HEK293 (cell line): Measurements from ENCODE around the gene UTP4.

ENCODE experiments used
- CTCF ChIA-PET: fragments of 350-600 bp; formaldehyde crosslinking; extraction: SDS; loops from one replicate; lab custom pipeline; 2021; ENCODE audit warnings: antibody characterized with exemption; lab: Yijun Ruan, JAX
- POLR2A ChIA-PET: fragments of 300-600 bp; formaldehyde crosslinking; extraction: SDS; loops from one replicate; lab custom pipeline; 2020; ENCODE audit warnings: antibody characterized with exemption, inconsistent platforms; lab: Yijun Ruan, JAX
- H3K27ac ChIP-seq: fragments of 200-500 bp; sonication (Bioruptor generic); 2 replicates; pipeline ENCODE4 v1.5.1; 2014; ENCODE audit warnings: low read depth, low read length, control low read depth, inconsistent platforms; ENCODE audit errors: extremely low read depth
- H3K36me3 ChIP-seq, 2 experiments: fragments of 200-500 bp in 1 of 2; sonication (Bioruptor generic) in 1 of 2; 1 replicate in 1 of 2; 2 replicates in 1 of 2; pipeline ENCODE4 v1.5.1; 2014 to 2017; ENCODE audit warnings: inconsistent platforms in 2 of 2, low read length in 2 of 2; ENCODE audit not compliant: control insufficient read depth in 2 of 2, insufficient read depth in 1 of 2
- H3K4me1 ChIP-seq: fragments of 200-500 bp; sonication (Bioruptor generic); 2 replicates; pipeline ENCODE4 v1.5.1; 2014; ENCODE audit warnings: mild to moderate bottlenecking, low read length, inconsistent platforms; ENCODE audit not compliant: control insufficient read depth, insufficient read depth
- H3K4me3 ChIP-seq: 2 replicates; pipeline ENCODE4 v1.5.1; 2011; ENCODE audit warnings: low read depth, mild to moderate bottlenecking, control low read depth, low read length, moderate library complexity
- H3K9me3 ChIP-seq: fragments of 200-500 bp; sonication (Bioruptor generic); 2 replicates; pipeline ENCODE4 v1.5.1; 2014; ENCODE audit warnings: low read depth, low read length, inconsistent platforms; ENCODE audit not compliant: control insufficient read depth, insufficient read depth
- BCL6B ChIP-seq: fragments of 450-650 bp; formaldehyde crosslinking; IDR thresholded peaks from 2 replicates; pipeline ENCODE4 v1.5.1; 2017; ENCODE audit warnings: missing biosample characterization, missing genetic modification characterization
- FEZF1 ChIP-seq: fragments of 450-650 bp; formaldehyde crosslinking; IDR thresholded peaks from 2 replicates; pipeline ENCODE4 v1.5.1; 2016; ENCODE audit warnings: missing biosample characterization, missing genetic modification characterization
- PRDM1 ChIP-seq: fragments of 450-650 bp; formaldehyde crosslinking; IDR thresholded peaks from 2 replicates; pipeline ENCODE4; 2016; ENCODE audit warnings: missing biosample characterization, missing genetic modification characterization
- PRDM10 ChIP-seq: fragments of 450-650 bp; formaldehyde crosslinking; IDR thresholded peaks from 2 replicates; pipeline ENCODE4 v1.5.1; 2016; ENCODE audit warnings: missing biosample characterization, missing genetic modification characterization
- SP7 ChIP-seq: fragments of 450-650 bp; formaldehyde crosslinking; IDR thresholded peaks from 2 replicates; pipeline ENCODE4 v1.5.1; 2016; ENCODE audit warnings: missing biosample characterization, missing genetic modification characterization
- ZBTB44 ChIP-seq: fragments of 450-650 bp; IDR thresholded peaks from 2 replicates; pipeline ENCODE4 v1.5.1; 2018; ENCODE audit warnings: missing biosample characterization, mild to moderate bottlenecking, missing genetic modification characterization
- ZNF121 ChIP-seq: fragments of 450-650 bp; formaldehyde crosslinking; IDR thresholded peaks from 2 replicates; pipeline ENCODE4 v1.5.1; 2016; ENCODE audit warnings: missing biosample characterization, missing genetic modification characterization
- ZNF513 ChIP-seq: fragments of 450-650 bp; IDR thresholded peaks from 2 replicates; pipeline ENCODE4 v1.5.1; 2018; ENCODE audit warnings: missing biosample characterization, missing genetic modification characterization
- ZNF544 ChIP-seq: fragments of 450-650 bp; formaldehyde crosslinking; IDR thresholded peaks from 2 replicates; pipeline ENCODE4 v1.5.0; 2017; ENCODE audit warnings: missing biosample characterization, missing genetic modification characterization
- ZNF561 ChIP-seq: fragments of 450-650 bp; IDR thresholded peaks from 2 replicates; pipeline ENCODE4 v1.5.1; 2018; ENCODE audit warnings: missing biosample characterization, missing genetic modification characterization, borderline replicate concordance
- ZNF660 ChIP-seq: fragments of 450-650 bp; IDR thresholded peaks from 2 replicates; pipeline ENCODE4 v1.5.1; 2018; ENCODE audit warnings: missing biosample characterization, mild to moderate bottlenecking, missing genetic modification characterization
- ZNF664 ChIP-seq: fragments of 450-650 bp; formaldehyde crosslinking; IDR thresholded peaks from 2 replicates; pipeline ENCODE4 v1.5.1; 2016; ENCODE audit warnings: missing biosample characterization, missing genetic modification characterization
- ZNF704 ChIP-seq: fragments of 450-650 bp; formaldehyde crosslinking; IDR thresholded peaks from 2 replicates; pipeline ENCODE4 v1.5.1; 2016; ENCODE audit warnings: missing biosample characterization, missing genetic modification characterization
- ZNF768 ChIP-seq: fragments of 450-650 bp; formaldehyde crosslinking; IDR thresholded peaks from 2 replicates; pipeline ENCODE4 v1.5.1; 2018; ENCODE audit warnings: missing biosample characterization, mild to moderate bottlenecking, missing genetic modification characterization
- ZSCAN30 ChIP-seq: fragments of 450-650 bp; IDR thresholded peaks from 2 replicates; pipeline ENCODE4 v1.5.1; 2018; ENCODE audit warnings: missing biosample characterization, mild to moderate bottlenecking, missing genetic modification characterization, moderate library complexity
- ZXDB ChIP-seq: fragments of 450-650 bp; formaldehyde crosslinking; IDR thresholded peaks from 2 replicates; pipeline ENCODE4 v1.5.1; 2016; ENCODE audit warnings: missing biosample characterization, missing genetic modification characterization

UTP4 gene

GRCh38 chr16:69171325-69172084 lies 39.1 kb downstream of the UTP4 start:
- no peaks in the 10 kb centered on the region for H3K9me3 ChIP-seq
- H3K36me3 ChIP-seq, result peaks cover 11 to 33% of the 10 kb centered on the region in 2 experiments
- peaks cover 10% of the 10 kb centered on the region; the same call in 1 of the 2 replicates for H3K4me1 ChIP-seq
- no peak overlapping the region for H3K27ac ChIP-seq
- TF ChIP-seq ZNF544 (no peak), PRDM1 (tag by site-specific recombination) (peak; percentile 86)
- ChIA-PET CTCF (no interaction called here), POLR2A (no interaction called here)
- H3K4me3 ChIP-seq, result no peak overlapping the region

- H3K4me3 ChIP-seq, result no peak overlapping the region
- H3K9me3 ChIP-seq, result no peaks in the 10 kb centered on the region
- peaks cover 11% of the 10 kb centered on the region for H3K4me1 ChIP-seq
- POLR2A ChIA-PET, result interaction anchor here (0.6 to 0.7 kb wide), 2 partner anchors 9 to 14 kb away, joined by 3 to 5 read pairs; no protein-coding TSS in a partner anchor
- TF ChIP-seq ZNF121 (peak; percentile 67; the same call in 1 of the 2 replicates), ZNF664 (tag by site-specific recombination) (peak; percentile 70; the same call in 1 of the 2 replicates), ZNF660 (tag by site-specific recombination) (no peak)
- TF ChIP-seq, all 188 proteins: peak for 2
- Histone ChIP-seq H3K27ac (no peak overlapping the region), H3K36me3 (no peaks in the 10 kb centered on the region; a peak in 1 of 3 replicates)
- CTCF ChIA-PET, result interaction anchor here (0.5 to 0.9 kb wide), 3 partner anchors 28 to 136 kb away, joined by 3 to 4 read pairs (median 3); no protein-coding TSS in a partner anchor
Measured at GRCh38 chr16:69176033-69176800, 43.8 kb downstream of the UTP4 start.

GRCh38 chr16:69179328-69180010 lies 47.0 kb downstream of the UTP4 start:
- Histone ChIP-seq H3K27ac (peak overlapping the region; percentile 27; the same call in 1 of the 2 replicates), H3K4me1 (peaks cover 14% of the 10 kb centered on the region), H3K4me3 (no peak overlapping the region), H3K9me3 (no peaks in the 10 kb centered on the region), H3K36me3 (no peaks in the 10 kb centered on the region; a peak in 1 of 3 replicates)
- POLR2A ChIA-PET, result interaction anchor here (0.7 kb wide), 1 partner anchor 49 kb away, joined by 3 read pairs; no protein-coding TSS in a partner anchor
- CTCF ChIA-PET, result interaction anchor here (0.6 to 1.0 kb wide), 3 partner anchors 11 to 81 kb away, joined by 4 to 5 read pairs (median 4); no protein-coding TSS in a partner anchor
- TF ChIP-seq ZXDB (tag by site-specific recombination) (peak; percentile 60; the same call in 1 of the 2 replicates), ZNF513 (0 out of 2 replicates have a peak, but pooled peaks have one; percentile 8), PRDM10 (peak; percentile 47; the same call in 1 of the 2 replicates), FEZF1 (tag by site-specific recombination) (peak; percentile 95), ZNF704 (tag by site-specific recombination) (no peak), ZSCAN30 (tag by site-specific recombination) (0 out of 2 replicates have a peak, but pooled peaks have one; percentile 30), ZNF768 (tag by site-specific recombination) (no peak), ZNF561 (0 out of 2 replicates have a peak, but pooled peaks have one; percentile 40), BCL6B (no peak), ZBTB44 (peak; percentile 46; the same call in 1 of the 2 replicates), SP7 (tag by site-specific recombination) (peak; percentile 40)
